K562 (cell line): ENCODE measurements around the gene TRAF3IP1. TPM values are rescaled to one million over a fixed set of nuclear protein-coding genes. Genes with fewer than 3 reads are reported as not detected.
"Not testable (repeated sequence)": the region's sequence is repeated elsewhere in the genome, so short reads cannot be mapped to it uniquely, and the experiment has no call there.

Experiments
- ATAC-seq: fragments of 200-7000 bp; cut with Tn5 transposase; 3 replicates; pipeline ENCODE4 v1.9.1; 2020; ENCODE audit warnings: moderate library complexity
- BruUV-seq: library from RNA; stranded (reverse); fragments of 400-500 nt; replicated peaks from 2 replicates; lab custom pipeline; 2021; lab: Mats Ljungman, UMichigan
- CTCF ChIA-PET: fragments of 300-600 bp; formaldehyde crosslinking; extraction: SDS; loops from one replicate; lab custom pipeline; 2021; ENCODE audit warnings: low intra/inter-chr PET ratio; lab: Yijun Ruan, JAX
- POLR2A ChIA-PET: fragments of 300-600, 350-650 bp; sonication (Branson Sonifier 250); formaldehyde crosslinking; extraction: SDS; loops from one replicate; lab custom pipeline; 2021; ENCODE audit warnings: antibody characterized with exemption, inconsistent platforms; lab: Yijun Ruan, JAX
- DNase-seq, 4 experiments: peaks; one replicate each; pipeline versions ENCODE4 v3.0.0 to v3.0.0-alpha.2; 2011 to 2018; ENCODE audit warnings: low spot score in 3 of 4, mixed read lengths in 3 of 4; ENCODE audit errors: extremely low read depth in 1 of 4
- FAIRE-seq: peaks from 2 replicates; lab custom pipeline; 2011; peaks lifted over from hg19 to GRCh38; lab: Jason Lieb, UNC
- H2AFZ ChIP-seq: 2 replicates; pipeline ENCODE4 v1.6.0; 2011; ENCODE audit warnings: low read depth, low read length, control low read depth, inconsistent platforms
- H3K27ac ChIP-seq: fragments of 200-600 bp; 3 replicates; pipeline ENCODE4 v1.8.0; 2011; ENCODE audit warnings: low read depth, mild to moderate bottlenecking, control low read depth, inconsistent platforms, low read length, moderate library complexity, mixed read lengths; ENCODE audit errors: extremely low read depth
- H3K27me3 ChIP-seq, 2 experiments: fragments of 300-600 bp in 1 of 2; 2 replicates in 1 of 2; 3 replicates in 1 of 2; pipeline versions ENCODE4 v1.6.0 to v1.8.0; 2011; ENCODE audit warnings: inconsistent platforms in 2 of 2, low read length in 2 of 2, mild to moderate bottlenecking in 1 of 2, mixed read lengths in 1 of 2, moderate library complexity in 1 of 2; ENCODE audit not compliant: control insufficient read depth in 2 of 2, insufficient read depth in 2 of 2
- H3K36me3 ChIP-seq: fragments of 300-600 bp; 3 replicates; pipeline ENCODE4 v1.8.0; 2011; ENCODE audit warnings: mild to moderate bottlenecking, low read length, inconsistent platforms; ENCODE audit not compliant: control insufficient read depth, insufficient read depth
- H3K4me1 ChIP-seq, 2 experiments: fragments of 200-600 bp in 1 of 2; replicated peaks in 1 of 2; 2 replicates in 1 of 2; 3 replicates in 1 of 2; pipeline versions ENCODE4 v1.5.1 to v1.8.0; 2011; ENCODE audit warnings: inconsistent platforms in 2 of 2, low read length in 2 of 2, mild to moderate bottlenecking in 1 of 2, mixed read lengths in 1 of 2, moderate library complexity in 1 of 2; ENCODE audit not compliant: control insufficient read depth in 2 of 2, insufficient read depth in 2 of 2
- H3K4me2 ChIP-seq: 2 replicates; pipeline ENCODE4 v1.6.1; 2011; ENCODE audit warnings: low read length, control low read depth, inconsistent platforms, mixed read lengths; ENCODE audit not compliant: insufficient read depth
- H3K4me3 ChIP-seq: fragments of 200-600 bp; sonication (generic), shearing (Covaris generic); 2 replicates; pipeline ENCODE4 v1.5.1; 2016; ENCODE audit warnings: control low read depth, inconsistent platforms
- H3K79me2 ChIP-seq: fragments of 200-600 bp; 3 replicates; pipeline ENCODE4 v1.8.0; 2011; ENCODE audit warnings: low read length, inconsistent platforms; ENCODE audit not compliant: control insufficient read depth, insufficient read depth
- H3K9ac ChIP-seq, 2 experiments: 2 replicates each; pipeline versions ENCODE4 v1.6.0 to v1.6.1; 2011; ENCODE audit warnings: low read depth in 2 of 2, low read length in 2 of 2, control low read depth in 1 of 2, inconsistent platforms in 1 of 2, mild to moderate bottlenecking in 1 of 2, mixed read lengths in 1 of 2; ENCODE audit not compliant: insufficient read depth in 1 of 2
- H3K9me1 ChIP-seq: one replicate; pipeline ENCODE4 v1.6.0; 2011; ENCODE audit warnings: inconsistent platforms, mild to moderate bottlenecking, low read length, moderate library complexity; ENCODE audit not compliant: control insufficient read depth, insufficient read depth
- H3K9me3 ChIP-seq: replicated peaks from 2 replicates; pipeline ENCODE4 v1.5.1; 2011; ENCODE audit warnings: low read depth, low read length, inconsistent platforms; ENCODE audit not compliant: control insufficient read depth, insufficient read depth
- H4K20me1 ChIP-seq: replicated peaks from 2 replicates; pipeline ENCODE4 v1.6.1; 2011; ENCODE audit warnings: low read length, inconsistent platforms, mixed read lengths; ENCODE audit not compliant: control insufficient read depth, insufficient read depth
- BRF1 ChIP-seq: IDR thresholded peaks from 3 replicates; pipeline ENCODE4 v1.6.1; 2011; ENCODE audit warnings: borderline replicate concordance, mild to moderate bottlenecking; ENCODE audit not compliant: insufficient read length; ENCODE audit errors: extremely low read depth
- HLTF ChIP-seq: fragments of 450-650 bp; IDR thresholded peaks from 2 replicates; pipeline ENCODE4 v1.6.1; 2016
- MAFF ChIP-seq: IDR thresholded peaks from 2 replicates; pipeline ENCODE4 v1.6.1; 2012; ENCODE audit warnings: low read length, improper control_type of control experiment
- NR2C2 ChIP-seq, 2 experiments: fragments of 200-800 bp in 1 of 2; sonication (Bioruptor generic) in 1 of 2; sonication (generic) in 1 of 2; formaldehyde crosslinking in 1 of 2; IDR thresholded peaks; 2 replicates each; pipeline versions ENCODE4 v1.6.1 to v1.8.0; 2016 to 2022; ENCODE audit warnings: mild to moderate bottlenecking in 1 of 2, missing compliant biosample characterization in 1 of 2, missing genetic modification characterization in 1 of 2, missing genetic modification reagents in 1 of 2
- RFX5 ChIP-seq: IDR thresholded peaks from 2 replicates; pipeline ENCODE4 v1.6.1; 2011; ENCODE audit warnings: low read depth, mild to moderate bottlenecking, improper control_type of control experiment, low read length
- SRF ChIP-seq, 2 experiments: fragments of 250-450, 450-650 bp in 1 of 2; sonication (Bioruptor Pico) in 1 of 2; sonication (generic) in 1 of 2; formaldehyde crosslinking; IDR thresholded peaks; 2 replicates each; pipeline versions ENCODE4 v1.5.0 to v1.5.1; 2020 to 2022; ENCODE audit warnings: mild to moderate bottlenecking in 1 of 2, missing genetic modification reagents in 1 of 2
- ZNF224 ChIP-seq: sonication (generic); formaldehyde crosslinking; IDR thresholded peaks from 2 replicates; pipeline ENCODE4 v1.8.0; 2022; ENCODE audit warnings: mild to moderate bottlenecking, missing genetic modification reagents
- ZNF507 ChIP-seq: conservative IDR thresholded peaks from 2 replicates; pipeline ENCODE4 v1.6.1; 2017; ENCODE audit warnings: missing genetic modification characterization, missing compliant biosample characterization
- ZNF644 ChIP-seq: fragments of 200-800 bp; sonication (Bioruptor generic); IDR thresholded peaks from 2 replicates; pipeline ENCODE4 v1.6.1; 2016; ENCODE audit warnings: low read depth, missing genetic modification characterization, missing compliant biosample characterization
- ZZZ3 ChIP-seq: fragments of 450-650 bp; IDR thresholded peaks from 2 replicates; pipeline ENCODE4 v1.6.1; 2016; ENCODE audit warnings: antibody characterized with exemption, mild to moderate bottlenecking, moderate library complexity
- WGBS: fragments of 100-300 bp; shearing (Covaris generic); methylation state at CpG from one replicate; pipeline ENCODE4 v1.1.6; 2016; ENCODE audit warnings: low coverage, mixed read lengths; ENCODE audit not compliant: insufficient coverage; ENCODE audit errors: missing lambda C conversion rate; 5-methylcytosine and 5-hydroxymethylcytosine counted together
- in situ Hi-C: fragments of 300-500 bp; cut with MboI; formaldehyde crosslinking; loops from 4 replicates; pipeline ENCODE4 v1.15.0; 2018; ENCODE audit warnings: inconsistent platforms, mixed read lengths
- intact Hi-C: fragments of 100-400 bp; cut with micrococcal nuclease; formaldehyde crosslinking; loops from 2 replicates; pipeline ENCODE4 v1.14.2; 2022
- polyA plus RNA-seq, 8 experiments: library from polyadenylated mRNA; depleted of rRNA in 4 of 8; stranded (reverse) in 5 of 8; unstranded in 3 of 8; fragments of >200 nt; fragmentation: Nextera tagmentation in 2 of 8; fragmentation: Illumina TruSeq in 1 of 8; extraction: Ambion mirVana in 2 of 8; extraction: Trizol in 1 of 8; gene quantifications; 2 replicates each; pipeline versions ENCODE4 v1.2.1 to v1.2.3, GENCODE V29; 2011 to 2014; ENCODE audit warnings: inconsistent platforms in 1 of 8, missing spikeins in 1 of 8
- total RNA-seq, 7 experiments: library from RNA; depleted of rRNA in 6 of 7; stranded (reverse); fragments of >200 nt in 6 of 7; fragmentation: Illumina TruSeq in 2 of 7; extraction: Trizol in 2 of 7; gene quantifications; 2 replicates each; pipeline versions ENCODE4 v1.2.1 to v1.2.3, GENCODE V29; 2011 to 2021; ENCODE audit warnings: low replicate concordance in 1 of 7
- TF ChIP-seq, protein P1 (sequence below): fragments of 250-450 bp; sonication (Bioruptor Pico); IDR thresholded peaks from 2 replicates; pipeline ENCODE4 v1.8.0; 2022; ENCODE audit warnings: inconsistent platforms
- TF ChIP-seq, protein P2 (sequence below), 2 experiments: fragments of 200-800 bp in 1 of 2; sonication (Bioruptor generic) in 1 of 2; sonication (generic) in 1 of 2; formaldehyde crosslinking in 1 of 2; IDR thresholded peaks in 1 of 2; conservative IDR thresholded peaks in 1 of 2; 2 replicates each; pipeline versions ENCODE4 v1.5.0 to v1.6.1; 2016 to 2020; ENCODE audit warnings: missing compliant biosample characterization in 1 of 2, missing genetic modification characterization in 1 of 2, missing genetic modification reagents in 1 of 2

TRAF3IP1 gene
- total and polyA plus RNA-seq, 9 of the 15 experiments (the other 6 are each of a cell fraction or from before 2014, with no cell fraction given), result 1.3 to 7.4 (median 3.4) TPM

- TF ChIP-seq BRF1, result no peak
- no peak for TF ChIP-seq ZNF644
- TF ChIP-seq NR2C2 (CRISPR knock-in tag; IDR thresholded peaks at IDR 0.05), result no peak
- TF ChIP-seq NR2C2 (tag; IDR thresholded peaks at IDR 0.05), result no peak
- TF ChIP-seq RFX5, result no peak
Observed at GRCh38 chr2:238331916-238332315, 11.6 kb downstream of the TRAF3IP1 start (continued).

- Histone ChIP-seq H3K9ac (no peak overlapping the region), H3K79me2 (no peaks in the 10 kb centered on the region), H2AFZ (no peak overlapping the region), H3K9me1 (no peaks in the 10 kb centered on the region), H3K4me2 (no peak overlapping the region)
- in situ Hi-C loops, result no loop called here
- BruUV-seq, result no TSS peak
- WGBS, result 74% methylated on average over 6 of the region's 6 CpGs
- DNase-seq, result no peak
- no peak for TF ChIP-seq ZNF224
- no peak for TF ChIP-seq ZNF507
- TF ChIP-seq ZZZ3, result no peak
- TF ChIP-seq HLTF, result no peak
- TF ChIP-seq, protein P1, sequence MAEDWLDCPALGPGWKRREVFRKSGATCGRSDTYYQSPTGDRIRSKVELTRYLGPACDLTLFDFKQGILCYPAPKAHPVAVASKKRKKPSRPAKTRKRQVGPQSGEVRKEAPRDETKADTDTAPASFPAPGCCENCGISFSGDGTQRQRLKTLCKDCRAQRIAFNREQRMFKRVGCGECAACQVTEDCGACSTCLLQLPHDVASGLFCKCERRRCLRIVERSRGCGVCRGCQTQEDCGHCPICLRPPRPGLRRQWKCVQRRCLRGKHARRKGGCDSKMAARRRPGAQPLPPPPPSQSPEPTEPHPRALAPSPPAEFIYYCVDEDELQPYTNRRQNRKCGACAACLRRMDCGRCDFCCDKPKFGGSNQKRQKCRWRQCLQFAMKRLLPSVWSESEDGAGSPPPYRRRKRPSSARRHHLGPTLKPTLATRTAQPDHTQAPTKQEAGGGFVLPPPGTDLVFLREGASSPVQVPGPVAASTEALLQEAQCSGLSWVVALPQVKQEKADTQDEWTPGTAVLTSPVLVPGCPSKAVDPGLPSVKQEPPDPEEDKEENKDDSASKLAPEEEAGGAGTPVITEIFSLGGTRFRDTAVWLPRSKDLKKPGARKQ, result no peak
- no peak for TF ChIP-seq MAFF
- no peak for TF ChIP-seq SRF (CRISPR knock-in tag; IDR thresholded peaks at IDR 0.05)
- TF ChIP-seq, protein P2, sequence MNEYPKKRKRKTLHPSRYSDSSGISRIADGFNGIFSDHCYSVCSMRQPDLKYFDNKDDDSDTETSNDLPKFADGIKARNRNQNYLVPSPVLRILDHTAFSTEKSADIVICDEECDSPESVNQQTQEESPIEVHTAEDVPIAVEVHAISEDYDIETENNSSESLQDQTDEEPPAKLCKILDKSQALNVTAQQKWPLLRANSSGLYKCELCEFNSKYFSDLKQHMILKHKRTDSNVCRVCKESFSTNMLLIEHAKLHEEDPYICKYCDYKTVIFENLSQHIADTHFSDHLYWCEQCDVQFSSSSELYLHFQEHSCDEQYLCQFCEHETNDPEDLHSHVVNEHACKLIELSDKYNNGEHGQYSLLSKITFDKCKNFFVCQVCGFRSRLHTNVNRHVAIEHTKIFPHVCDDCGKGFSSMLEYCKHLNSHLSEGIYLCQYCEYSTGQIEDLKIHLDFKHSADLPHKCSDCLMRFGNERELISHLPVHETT (CRISPR knock-in tag; conservative IDR thresholded peaks at IDR 0.05 in 1 of 2, IDR thresholded peaks at IDR 0.05 in 1 of 2), result no peak
- TF ChIP-seq, all 486 proteins: peak for 0
- Histone ChIP-seq H4K20me1 (no peaks in the 10 kb centered on the region), H3K27ac (no peak overlapping the region), H3K4me1 (no peaks in the 10 kb centered on the region; a peak in 1 of 5 replicates), H3K4me3 (no peak overlapping the region), H3K36me3 (peaks cover 5% of the 10 kb centered on the region; the same call in 1 of the 3 replicates), H3K9me3 (no peaks in the 10 kb centered on the region), H3K27me3 (no peaks in the 10 kb centered on the region)
- intact Hi-C loops, result no loop called here
- ChIA-PET CTCF (no interaction called here), POLR2A (interaction anchor here (0.6 kb wide), 1 partner anchor 295 kb away, joined by 3 read pairs; no protein-coding TSS in a partner anchor)
- ATAC-seq (no peak), FAIRE-seq (no peak)
Observed at GRCh38 chr2:238334885-238335284, 14.6 kb downstream of the TRAF3IP1 start.

- H3K9me3 ChIP-seq, H3K9me1 ChIP-seq, H3K9ac ChIP-seq, in situ Hi-C loops, H4K20me1 ChIP-seq, intact Hi-C loops, ATAC-seq, H3K79me2 ChIP-seq, H3K36me3 ChIP-seq, CTCF ChIA-PET, H3K27ac ChIP-seq, DNase-seq, H3K4me3 ChIP-seq, H3K27me3 ChIP-seq, BruUV-seq, FAIRE-seq, H3K4me1 ChIP-seq, H2AFZ ChIP-seq, H3K4me2 ChIP-seq: not testable (repeated sequence)
- 88% methylated on average over 8 of the region's 8 CpGs for WGBS
- POLR2A ChIA-PET, result interaction anchor here (0.6 kb wide), 1 partner anchor 809 kb away, joined by 3 read pairs; no protein-coding TSS in a partner anchor
Observed at GRCh38 chr2:238335591-238335990, 15.3 kb downstream of the TRAF3IP1 start.
